GM12878 (cell line): ENCODE measurements around the gene TSSC4. TPM values are rescaled to one million over a fixed set of nuclear protein-coding genes. Genes with fewer than 3 reads are reported as not detected.

ENCODE experiments used
- ATAC-seq: fragments of 200-7000 bp; cut with Tn5 transposase; 3 replicates; pipeline ENCODE4 v1.9.1; 2020; ENCODE audit warnings: mild to moderate bottlenecking, moderate library complexity
- BruUV-seq: library from RNA; stranded (reverse); fragments of 400-500 nt; replicated peaks from 2 replicates; lab custom pipeline; 2021; lab: Mats Ljungman, UMichigan
- CTCF ChIA-PET: fragments of 300-600 bp; sonication (Branson Sonifier 250); formaldehyde crosslinking; extraction: SDS; loops from one replicate; lab custom pipeline; 2021; ENCODE audit warnings: inconsistent platforms; lab: Yijun Ruan, JAX
- POLR2A ChIA-PET: fragments of 350-600 bp; formaldehyde crosslinking; extraction: SDS; loops from one replicate; lab custom pipeline; 2021; ENCODE audit warnings: inconsistent platforms; lab: Charles Lee
- RAD21 ChIA-PET: fragments of 300-600 bp; sonication (Branson Sonifier 250); formaldehyde crosslinking; loops from one replicate; lab custom pipeline; 2023; ENCODE audit warnings: antibody characterized with exemption; ENCODE audit not compliant: unreplicated experiment; lab: Charles Lee
- SMC1A ChIA-PET: fragments of 300-600 bp; sonication (Branson Sonifier 250); formaldehyde crosslinking; loops from one replicate; lab custom pipeline; 2023; ENCODE audit not compliant: unreplicated experiment, uncharacterized antibody; lab: Charles Lee
- DNase-seq: peaks from one replicate; pipeline ENCODE4 v3.0.0-alpha.2; 2011; ENCODE audit warnings: low read depth, low spot score
- FAIRE-seq: peaks from 3 replicates; lab custom pipeline; 2011; peaks lifted over from hg19 to GRCh38; lab: Jason Lieb, UNC
- H2AFZ ChIP-seq: 2 replicates; pipeline ENCODE4 v1.6.0; 2011; ENCODE audit warnings: low read depth, low read length, control low read depth; ENCODE audit not compliant: control insufficient read depth
- H3K27ac ChIP-seq: 2 replicates; pipeline ENCODE4 v1.5.1; 2011; ENCODE audit warnings: control low read depth; ENCODE audit not compliant: control insufficient read depth, insufficient read depth
- H3K27me3 ChIP-seq, 2 experiments: replicated peaks in 1 of 2; 2 replicates each; pipeline versions ENCODE4 v1.6.0 to v1.6.1; 2011; ENCODE audit warnings: low read length in 1 of 2; ENCODE audit not compliant: control insufficient read depth in 2 of 2, insufficient read depth in 2 of 2
- H3K36me3 ChIP-seq, 2 experiments: 2 replicates each; pipeline ENCODE4 v1.5.1; 2011; ENCODE audit warnings: low read length in 1 of 2; ENCODE audit not compliant: control insufficient read depth in 2 of 2, insufficient read depth in 2 of 2
- H3K4me1 ChIP-seq: 2 replicates; pipeline ENCODE4 v1.6.1; 2011; ENCODE audit warnings: mild to moderate bottlenecking, low read length, moderate library complexity, mixed read lengths; ENCODE audit not compliant: control insufficient read depth, insufficient read depth
- H3K4me2 ChIP-seq: 2 replicates; pipeline ENCODE4 v1.6.0; 2011; ENCODE audit warnings: control low read depth; ENCODE audit not compliant: control insufficient read depth, insufficient read depth
- H3K4me3 ChIP-seq: fragments of 200-600 bp; sonication (generic); 2 replicates; pipeline ENCODE4 v1.5.1; 2016
- H3K79me2 ChIP-seq: 2 replicates; pipeline ENCODE4 v1.6.0; 2011; ENCODE audit warnings: low read length; ENCODE audit not compliant: control insufficient read depth, insufficient read depth
- H3K9ac ChIP-seq: 2 replicates; pipeline ENCODE4 v1.8.0; 2011; ENCODE audit warnings: low read length, control low read depth, mixed read lengths; ENCODE audit not compliant: control insufficient read depth, insufficient read depth
- H3K9me3 ChIP-seq: replicated peaks from 3 replicates; pipeline ENCODE4 v1.5.1; 2011; ENCODE audit warnings: mild to moderate bottlenecking, low read length; ENCODE audit not compliant: control insufficient read depth, insufficient read depth
- H4K20me1 ChIP-seq: 2 replicates; pipeline ENCODE4 v1.6.0; 2011; ENCODE audit not compliant: control insufficient read depth, insufficient read depth
- CHD4 ChIP-seq: fragments of 200-600 bp; sonication (generic); IDR thresholded peaks from 2 replicates; pipeline ENCODE4 v1.6.1; 2016; ENCODE audit warnings: mild to moderate bottlenecking
- EZH2 ChIP-seq: IDR thresholded peaks from 2 replicates; pipeline ENCODE4 v1.6.1; 2012; ENCODE audit warnings: low read depth, mild to moderate bottlenecking, control low read depth, inconsistent platforms, low read length, borderline replicate concordance; ENCODE audit not compliant: control insufficient read depth
- HDAC6 ChIP-seq: fragments of 200-600 bp; sonication (generic); IDR thresholded peaks from one replicate; pipeline ENCODE4 v1.8.0; 2017; ENCODE audit warnings: antibody characterized with exemption; ENCODE audit not compliant: unreplicated experiment
- KDM1A ChIP-seq: fragments of 200-600 bp; sonication (generic); IDR thresholded peaks from 2 replicates; pipeline ENCODE4 v1.6.1; 2016; ENCODE audit warnings: borderline replicate concordance
- POLR2AphosphoS5 ChIP-seq: IDR thresholded peaks from 2 replicates; pipeline ENCODE4 v1.6.1; 2011; ENCODE audit warnings: mild to moderate bottlenecking, low read length, inconsistent platforms
- POU2F2 ChIP-seq: IDR thresholded peaks from 3 replicates; pipeline ENCODE4 v1.6.1; 2011; ENCODE audit warnings: low read depth, mild to moderate bottlenecking, low read length, borderline replicate concordance
- SIX5 ChIP-seq: IDR thresholded peaks from 2 replicates; pipeline ENCODE4 v1.6.1; 2011; ENCODE audit warnings: mild to moderate bottlenecking, low read depth, low read length, moderate library complexity; ENCODE audit not compliant: severe bottlenecking
- SRF ChIP-seq, 2 experiments: IDR thresholded peaks; 2 replicates each; pipeline ENCODE4 v1.6.1; 2011; ENCODE audit warnings: low read depth in 2 of 2, low read length in 2 of 2, mild to moderate bottlenecking in 1 of 2, moderate library complexity in 1 of 2
- TARDBP ChIP-seq: IDR thresholded peaks from 2 replicates; pipeline ENCODE4 v1.6.1; 2016; ENCODE audit warnings: borderline replicate concordance
- ZNF384 ChIP-seq: IDR thresholded peaks from 2 replicates; pipeline ENCODE4 v1.6.1; 2012; ENCODE audit warnings: low read depth, mild to moderate bottlenecking, low read length, improper control_type of control experiment, borderline replicate concordance
- WGBS: methylation state at CpG from one replicate; pipeline ENCODE4 v1.1.6; 2016; ENCODE audit warnings: low lambda C conversion rate; ENCODE audit not compliant: insufficient replicate concordance, insufficient coverage; ENCODE audit errors: missing lambda C conversion rate; 5-methylcytosine and 5-hydroxymethylcytosine counted together
- in situ Hi-C: fragments of 300-500 bp; cut with MboI; formaldehyde crosslinking; loops from 9 replicates; pipeline ENCODE4 v1.14.3; 2018; ENCODE audit warnings: mixed read lengths
- intact Hi-C: fragments of 100-400 bp; cut with micrococcal nuclease; formaldehyde crosslinking; loops from one replicate; pipeline ENCODE4 v1.14.2; 2022; ENCODE audit not compliant: unreplicated experiment
- polyA plus RNA-seq, 11 experiments: library from polyadenylated mRNA; depleted of rRNA in 4 of 11; unstranded in 6 of 11; stranded (reverse) in 5 of 11; fragments of >200 nt; fragmentation: Nextera tagmentation in 4 of 11; fragmentation: Illumina TruSeq in 1 of 11; extraction: Ambion mirVana in 4 of 11; extraction: Trizol in 1 of 11; gene quantifications; 1 replicate in 1 of 11; 2 replicates in 10 of 11; pipeline versions ENCODE4 v1.2.1 to v1.2.3, GENCODE V29; 2011 to 2016; ENCODE audit warnings: inconsistent platforms in 2 of 11, missing spikeins in 2 of 11, low read depth in 1 of 11
- total RNA-seq, 4 experiments: library from RNA; depleted of rRNA in 3 of 4; stranded (reverse); fragments of >200 nt in 3 of 4; fragmentation: Illumina TruSeq in 1 of 4; extraction: Trizol in 1 of 4; gene quantifications; 2 replicates each; pipeline versions ENCODE4 v1.2.1 to v1.2.3, GENCODE V29; 2013 to 2021
- TF ChIP-seq, protein P1 (sequence below): fragments of 450-650 bp; formaldehyde crosslinking; IDR thresholded peaks from 2 replicates; pipeline ENCODE4 v1.4.0; 2022; ENCODE audit warnings: mild to moderate bottlenecking, moderate library complexity
- TF ChIP-seq, protein P2 (sequence below): fragments of 450-650 bp; IDR thresholded peaks from 2 replicates; pipeline ENCODE4 v1.6.1; 2017; ENCODE audit warnings: low read depth, mild to moderate bottlenecking, moderate library complexity
- TF ChIP-seq, protein P3 (sequence below): IDR thresholded peaks from 2 replicates; pipeline ENCODE4 v1.6.1; 2012; ENCODE audit warnings: low read depth, low read length, improper control_type of control experiment

Gene TSSC4
- total and polyA plus RNA-seq, 10 of the 15 experiments (the other 5 are each of a cell fraction or from before 2014, with no cell fraction given), result 0.69 to 70.1 (median 25.7) TPM

DNA sequence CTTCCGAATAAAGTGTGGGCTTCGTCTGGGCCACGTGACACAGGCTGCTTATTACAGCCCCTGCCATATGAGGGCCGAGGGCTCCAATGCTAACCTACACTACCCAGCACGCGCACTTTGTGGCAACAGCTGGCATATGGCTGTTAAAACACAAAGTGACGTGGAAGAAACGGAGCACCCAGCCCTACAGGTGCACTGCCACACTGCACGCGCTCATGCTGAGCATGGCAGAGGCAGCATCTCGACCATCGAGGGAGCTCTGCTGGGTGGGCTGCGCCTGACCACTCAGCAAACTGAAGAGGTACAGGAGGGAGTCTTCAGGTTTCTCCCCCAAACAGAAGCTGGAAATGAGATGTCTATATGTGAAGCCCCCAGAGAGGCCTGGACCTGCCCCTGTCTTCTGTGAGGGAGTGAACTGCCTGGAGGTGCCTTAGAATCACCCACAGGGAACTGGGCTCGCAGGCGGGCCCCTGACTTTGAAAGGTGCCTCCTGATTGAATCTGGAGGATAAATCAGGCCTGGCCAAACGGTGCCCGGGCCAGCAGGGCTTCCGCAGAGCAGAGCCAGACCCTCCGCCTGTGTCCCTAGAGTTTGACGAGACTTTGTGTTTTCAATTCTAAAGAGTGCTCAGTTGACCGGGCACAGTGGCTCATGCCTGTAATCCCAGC is 18.3 kb downstream of the TSSC4 start:
- ChIA-PET SMC1A (interaction anchor here (0.9 to 3.4 kb wide), 3 partner anchors 110 to 220 kb away, joined by 3 to 60 read pairs (median 4); no protein-coding TSS in a partner anchor), RAD21 (interaction anchor here (0.7 to 7.3 kb wide), 7 partner anchors 18 to 220 kb away, joined by 3 to 187 read pairs (median 5); partner anchors contain the start of genes C11orf21, TSPAN32 and TSSC4), POLR2A (no interaction called here), CTCF (interaction anchor here (0.8 to 9.5 kb wide), 10 partner anchors 10 to 469 kb away, joined by 3 to 271 read pairs (median 6); partner anchors contain the start of genes C11orf21, TSPAN32 and TSSC4)
- no peaks in the 10 kb centered on the region for H4K20me1 ChIP-seq
- 51% methylated on average over 21 of the region's 21 CpGs for WGBS
- BruUV-seq, result no TSS peak
- intact Hi-C loops, result loop anchor here (1.0 kb wide), 1 partner anchor 114 kb away; no protein-coding TSS in a partner anchor
- no peaks in the 10 kb centered on the region for H3K36me3 ChIP-seq
- H3K9me3 ChIP-seq, result no peaks in the 10 kb centered on the region
- H3K9ac ChIP-seq, result no peak overlapping the region
- in situ Hi-C loops, result loop anchor here (5.0 kb wide), 2 partner anchors 107 to 217 kb away; no protein-coding TSS in a partner anchor
- H3K4me2 ChIP-seq, result no peak overlapping the region
- DNase-seq (no peak), ATAC-seq (no peak), FAIRE-seq (no peak)
- TF ChIP-seq SRF (IDR thresholded peaks at IDR 0.05; ENCODE audit: low read depth in 2 of 2, low read length in 2 of 2) (no peak), ZNF384 (no peak), EZH2 (no peak), SIX5 (no peak), POLR2AphosphoS5 (no peak), TARDBP (no peak), CHD4 (no peak), KDM1A (no peak), HDAC6 (no peak), POU2F2 (no peak)
- TF ChIP-seq, protein P1, sequence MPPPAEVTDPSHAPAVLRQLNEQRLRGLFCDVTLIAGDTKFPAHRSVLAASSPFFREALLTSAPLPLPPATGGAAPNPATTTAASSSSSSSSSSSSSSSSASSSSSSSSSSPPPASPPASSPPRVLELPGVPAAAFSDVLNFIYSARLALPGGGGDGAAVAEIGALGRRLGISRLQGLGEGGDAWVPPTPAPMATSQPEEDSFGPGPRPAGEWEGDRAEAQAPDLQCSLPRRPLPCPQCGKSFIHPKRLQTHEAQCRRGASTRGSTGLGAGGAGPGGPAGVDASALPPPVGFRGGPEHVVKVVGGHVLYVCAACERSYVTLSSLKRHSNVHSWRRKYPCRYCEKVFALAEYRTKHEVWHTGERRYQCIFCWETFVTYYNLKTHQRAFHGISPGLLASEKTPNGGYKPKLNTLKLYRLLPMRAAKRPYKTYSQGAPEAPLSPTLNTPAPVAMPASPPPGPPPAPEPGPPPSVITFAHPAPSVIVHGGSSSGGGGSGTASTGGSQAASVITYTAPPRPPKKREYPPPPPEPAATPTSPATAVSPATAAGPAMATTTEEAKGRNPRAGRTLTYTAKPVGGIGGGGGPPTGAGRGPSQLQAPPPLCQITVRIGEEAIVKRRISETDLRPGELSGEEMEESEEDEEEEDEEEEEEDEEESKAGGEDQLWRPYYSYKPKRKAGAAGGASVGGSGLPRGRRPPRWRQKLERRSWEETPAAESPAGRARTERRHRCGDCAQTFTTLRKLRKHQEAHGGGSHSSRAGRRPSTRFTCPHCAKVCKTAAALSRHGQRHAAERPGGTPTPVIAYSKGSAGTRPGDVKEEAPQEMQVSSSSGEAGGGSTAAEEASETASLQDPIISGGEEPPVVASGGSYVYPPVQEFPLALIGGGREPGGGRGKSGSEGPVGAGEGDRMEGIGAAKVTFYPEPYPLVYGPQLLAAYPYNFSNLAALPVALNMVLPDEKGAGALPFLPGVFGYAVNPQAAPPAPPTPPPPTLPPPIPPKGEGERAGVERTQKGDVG (CRISPR knock-in tag), result no peak
- TF ChIP-seq, protein P2, sequence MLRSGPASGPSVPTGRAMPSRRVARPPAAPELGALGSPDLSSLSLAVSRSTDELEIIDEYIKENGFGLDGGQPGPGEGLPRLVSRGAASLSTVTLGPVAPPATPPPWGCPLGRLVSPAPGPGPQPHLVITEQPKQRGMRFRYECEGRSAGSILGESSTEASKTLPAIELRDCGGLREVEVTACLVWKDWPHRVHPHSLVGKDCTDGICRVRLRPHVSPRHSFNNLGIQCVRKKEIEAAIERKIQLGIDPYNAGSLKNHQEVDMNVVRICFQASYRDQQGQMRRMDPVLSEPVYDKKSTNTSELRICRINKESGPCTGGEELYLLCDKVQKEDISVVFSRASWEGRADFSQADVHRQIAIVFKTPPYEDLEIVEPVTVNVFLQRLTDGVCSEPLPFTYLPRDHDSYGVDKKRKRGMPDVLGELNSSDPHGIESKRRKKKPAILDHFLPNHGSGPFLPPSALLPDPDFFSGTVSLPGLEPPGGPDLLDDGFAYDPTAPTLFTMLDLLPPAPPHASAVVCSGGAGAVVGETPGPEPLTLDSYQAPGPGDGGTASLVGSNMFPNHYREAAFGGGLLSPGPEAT, result no peak
- TF ChIP-seq, protein P3, sequence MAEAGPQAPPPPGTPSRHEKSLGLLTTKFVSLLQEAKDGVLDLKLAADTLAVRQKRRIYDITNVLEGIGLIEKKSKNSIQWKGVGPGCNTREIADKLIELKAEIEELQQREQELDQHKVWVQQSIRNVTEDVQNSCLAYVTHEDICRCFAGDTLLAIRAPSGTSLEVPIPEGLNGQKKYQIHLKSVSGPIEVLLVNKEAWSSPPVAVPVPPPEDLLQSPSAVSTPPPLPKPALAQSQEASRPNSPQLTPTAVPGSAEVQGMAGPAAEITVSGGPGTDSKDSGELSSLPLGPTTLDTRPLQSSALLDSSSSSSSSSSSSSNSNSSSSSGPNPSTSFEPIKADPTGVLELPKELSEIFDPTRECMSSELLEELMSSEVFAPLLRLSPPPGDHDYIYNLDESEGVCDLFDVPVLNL, result no peak
- H3K27me3 ChIP-seq, result no peaks in the 10 kb centered on the region
- no peak overlapping the region for H3K27ac ChIP-seq
- no peak overlapping the region for H3K4me3 ChIP-seq
- no peaks in the 10 kb centered on the region for H3K4me1 ChIP-seq
- no peak overlapping the region for H2AFZ ChIP-seq
- no peaks in the 10 kb centered on the region for H3K79me2 ChIP-seq
